A673 (cell line): Measurements from ENCODE around the gene ANKS1B. TPM values are rescaled to one million over a fixed set of nuclear protein-coding genes. Genes with fewer than 3 reads are reported as not detected.

Experiments
- BruUV-seq: library from RNA; stranded (reverse); fragments of 400-500 nt; replicated peaks from 2 replicates; lab custom pipeline; 2021; lab: Mats Ljungman, UMichigan
- CTCF ChIA-PET: fragments of 300-600 bp; sonication (Branson Sonifier 250); formaldehyde crosslinking; loops from one replicate; lab custom pipeline; 2022; ENCODE audit warnings: antibody characterized with exemption; lab: Charles Lee
- POLR2A ChIA-PET: fragments of 300-600 bp; sonication (Branson Sonifier 250); formaldehyde crosslinking; loops from one replicate; lab custom pipeline; 2022; ENCODE audit warnings: antibody characterized with exemption; ENCODE audit not compliant: low non-redundant PET; lab: Charles Lee
- DNase-seq: peaks from one replicate; pipeline ENCODE4 v3.0.0-alpha.2; 2015; ENCODE audit warnings: low spot score
- H3K27ac ChIP-seq: fragments of 200-600 bp; sonication (generic); 2 replicates; pipeline ENCODE4 v1.5.1; 2016; ENCODE audit warnings: mixed run types, low read depth, mild to moderate bottlenecking, mixed read lengths, antibody characterized with exemption, low read length; ENCODE audit not compliant: poor library complexity, severe bottlenecking
- H3K27me3 ChIP-seq: fragments of 200-600 bp; sonication (generic); replicated peaks from 2 replicates; pipeline ENCODE4 v1.6.1; 2017; ENCODE audit warnings: mixed run types, low read depth, mild to moderate bottlenecking, mixed read lengths, antibody characterized with exemption, low read length; ENCODE audit not compliant: insufficient read depth, poor library complexity
- H3K36me3 ChIP-seq: fragments of 200-600 bp; sonication (generic); 2 replicates; pipeline ENCODE4 v1.6.1; 2016; ENCODE audit warnings: mixed run types, mild to moderate bottlenecking, mixed read lengths, antibody characterized with exemption, low read length; ENCODE audit not compliant: insufficient read depth, poor library complexity, severe bottlenecking
- H3K4me1 ChIP-seq: fragments of 200-600 bp; sonication (generic); 2 replicates; pipeline ENCODE4 v1.6.1; 2017; ENCODE audit warnings: mixed run types, mild to moderate bottlenecking, mixed read lengths, antibody characterized with exemption, low read length; ENCODE audit not compliant: insufficient read depth, poor library complexity, severe bottlenecking
- H3K4me3 ChIP-seq: fragments of 200-600 bp; sonication (generic); 2 replicates; pipeline ENCODE4 v1.5.1; 2016; ENCODE audit warnings: low read depth, mixed run types, mild to moderate bottlenecking, mixed read lengths, low read length; ENCODE audit not compliant: poor library complexity, severe bottlenecking
- H3K9me3 ChIP-seq: fragments of 200-600 bp; sonication (generic); 2 replicates; pipeline ENCODE4 v1.6.1; 2016; ENCODE audit warnings: mixed run types, low read depth, mild to moderate bottlenecking, mixed read lengths, antibody characterized with exemption, low read length; ENCODE audit not compliant: poor library complexity, severe bottlenecking
- CTCF ChIP-seq: fragments of 300-800, 200-600 bp; sonication (generic); conservative IDR thresholded peaks from 2 replicates; pipeline ENCODE4 v1.5.1; 2017; ENCODE audit warnings: low read depth, mild to moderate bottlenecking, antibody characterized with exemption, low read length, moderate library complexity, mixed read lengths
- EZH2 ChIP-seq: fragments of 200-600 bp; sonication (generic); IDR thresholded peaks from 2 replicates; pipeline ENCODE4 v1.6.1; 2017; ENCODE audit warnings: borderline replicate concordance, low read depth, mild to moderate bottlenecking, mixed read lengths, antibody characterized with exemption, low read length; ENCODE audit not compliant: poor library complexity, severe bottlenecking
- intact Hi-C: fragments of 100-400 bp; cut with micrococcal nuclease; formaldehyde crosslinking; loops from one replicate; pipeline ENCODE4 v1.10.0; 2022; ENCODE audit not compliant: unreplicated experiment
- total RNA-seq: library from RNA; stranded (reverse); gene quantifications from 2 replicates; pipeline ENCODE4 v1.2.3, GENCODE V29; 2021

The ANKS1B gene
- total RNA-seq, 1 experiment from 2014 or later = 0.99 TPM

DNA sequence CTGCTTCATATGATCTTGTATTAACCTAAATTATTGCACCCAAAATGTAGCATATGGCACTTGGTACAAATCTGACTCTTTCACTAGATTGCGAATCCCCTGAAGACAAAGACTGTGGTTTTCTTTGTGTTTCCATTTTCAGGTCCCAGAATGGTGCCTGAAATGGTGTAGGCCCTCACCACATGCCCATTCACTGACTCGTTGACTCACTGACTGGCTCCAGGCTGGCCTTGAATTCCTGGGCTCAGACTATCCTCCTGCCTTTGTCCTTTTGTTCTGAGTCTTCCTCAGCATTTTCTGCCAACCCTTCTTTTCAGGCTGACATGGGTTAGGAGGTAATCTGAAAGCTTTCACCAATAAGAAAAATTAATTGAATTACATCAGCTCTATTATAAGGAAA lies 705.8 kb downstream of the ANKS1B start:
- CTCF ChIA-PET = no interaction called here
- no peaks in the 10 kb centered on the region for H3K27me3 ChIP-seq
- H3K36me3 ChIP-seq = no peaks in the 10 kb centered on the region
- no TSS peak for BruUV-seq
- TF ChIP-seq EZH2 = no peak
- TF ChIP-seq CTCF = no peak
- intact Hi-C loops = no loop called here
- no peak overlapping the region for H3K4me3 ChIP-seq
- no peaks in the 10 kb centered on the region for H3K9me3 ChIP-seq
- H3K4me1 ChIP-seq = no peaks in the 10 kb centered on the region
- POLR2A ChIA-PET = no interaction called here
- H3K27ac ChIP-seq = no peak overlapping the region
- DNase-seq = no peak

DNA sequence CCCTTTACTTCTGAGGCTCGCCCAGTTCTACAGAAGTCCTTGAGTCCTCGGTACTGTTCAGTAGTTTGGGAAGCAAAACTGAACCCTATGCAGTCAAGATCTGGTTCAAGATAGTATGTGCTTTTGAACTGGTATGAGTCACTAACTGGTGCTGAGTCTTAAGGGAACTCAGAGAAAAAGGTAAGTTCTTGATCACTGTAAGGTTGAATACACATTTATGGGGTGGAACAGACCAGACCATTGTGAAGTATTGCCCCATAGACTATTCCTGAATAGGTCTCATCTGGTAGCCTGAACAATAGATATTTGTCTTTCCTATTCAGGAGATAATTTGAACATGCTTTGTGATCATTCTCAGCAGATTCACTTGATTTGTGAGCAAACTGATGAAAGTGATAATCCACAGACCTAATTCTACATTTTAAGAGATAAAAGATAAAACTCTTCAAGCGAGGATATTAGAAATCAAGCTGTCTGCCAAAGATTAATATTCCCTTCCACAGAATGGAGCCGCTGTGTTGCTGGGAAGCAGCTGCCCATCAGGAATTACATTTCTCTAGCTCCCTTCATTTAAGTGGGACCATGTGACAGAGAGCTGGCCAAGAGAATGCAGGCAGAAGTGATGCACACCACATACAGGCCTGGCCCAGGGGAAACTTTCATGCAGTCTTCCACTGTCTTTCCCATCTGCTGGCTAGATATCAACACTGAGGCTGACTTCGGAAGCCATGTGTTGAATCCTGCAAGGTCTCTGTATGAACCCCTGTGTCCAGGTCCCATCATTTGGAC lies 707.0 kb downstream of the ANKS1B start:
- Histone ChIP-seq H3K4me1 (no peaks in the 10 kb centered on the region), H3K9me3 (no peaks in the 10 kb centered on the region), H3K4me3 (no peak overlapping the region), H3K36me3 (no peaks in the 10 kb centered on the region), H3K27me3 (no peaks in the 10 kb centered on the region), H3K27ac (no peak overlapping the region)
- ChIA-PET POLR2A (no interaction called here), CTCF (no interaction called here)
- no peak for DNase-seq
- TF ChIP-seq EZH2 = no peak
- TF ChIP-seq CTCF = no peak
- intact Hi-C loops = no loop called here
- no TSS peak for BruUV-seq

DNA sequence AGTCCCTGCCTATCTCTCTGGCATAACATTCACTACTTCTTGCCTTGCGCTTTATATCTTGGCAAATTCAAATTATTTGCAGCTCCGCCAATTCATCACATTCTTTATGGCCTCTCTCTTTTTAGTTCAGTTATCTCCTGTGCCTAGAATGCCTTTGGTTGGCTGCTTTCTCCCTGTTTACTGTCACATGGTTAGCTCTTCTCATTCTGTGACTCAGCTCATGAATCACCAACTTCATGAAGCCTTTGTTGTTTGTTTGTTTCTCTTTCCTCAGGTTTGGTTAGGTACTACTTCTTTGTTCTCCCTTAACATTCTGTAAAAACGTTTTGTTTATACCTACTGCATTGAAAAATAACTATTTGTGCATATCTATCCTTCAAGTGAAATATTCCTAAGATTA lies 713.7 kb downstream of the ANKS1B start:
- no peaks in the 10 kb centered on the region for H3K36me3 ChIP-seq
- H3K9me3 ChIP-seq = no peaks in the 10 kb centered on the region
- no peaks in the 10 kb centered on the region for H3K4me1 ChIP-seq
- H3K4me3 ChIP-seq = no peak overlapping the region
- H3K27me3 ChIP-seq = no peaks in the 10 kb centered on the region
- BruUV-seq = no TSS peak
- no peak for DNase-seq
- intact Hi-C loops = no loop called here
- CTCF ChIA-PET = no interaction called here
- no peak overlapping the region for H3K27ac ChIP-seq
- TF ChIP-seq EZH2 (no peak), CTCF (no peak)
- POLR2A ChIA-PET = no interaction called here
